RPMI7951 (cell line): ENCODE results near the gene EIF4G1. TPM values are rescaled to one million over a fixed set of nuclear protein-coding genes. Genes with fewer than 3 reads are reported as not detected.

ENCODE experiments used
- DNase-seq: peaks from one replicate; pipeline ENCODE4 v3.0.0-alpha.2; 2012; ENCODE audit warnings: low read depth
- total RNA-seq: library from RNA; depleted of rRNA; stranded (reverse); fragments of >200 nt; shearing (Covaris generic); gene quantifications from 2 replicates; pipeline ENCODE4 v1.2.3, GENCODE V29; 2014

The EIF4G1 gene
- total RNA-seq, 1 experiment from 2014 or later = 173 TPM

- DNase-seq = peak; percentile 25
Measured at GRCh38 chr3:184366619-184367289, 52.3 kb downstream of the EIF4G1 start.

- DNase-seq = no peak
Measured at GRCh38 chr3:184368116-184368515, 53.7 kb downstream of the EIF4G1 start.

- DNase-seq = peak; percentile 20
Measured at GRCh38 chr3:184368586-184369183, 54.3 kb downstream of the EIF4G1 start.

- peak; percentile 79 for DNase-seq
Measured at GRCh38 chr3:184371570-184372018, 57.2 kb downstream of the EIF4G1 start.

- DNase-seq = no peak
Measured at GRCh38 chr3:184372296-184372821, 58.0 kb downstream of the EIF4G1 start.

- no peak for DNase-seq
Measured at GRCh38 chr3:184372911-184373310, 58.5 kb downstream of the EIF4G1 start.

GRCh38 chr3:184373422-184373821 is 59.0 kb downstream of the EIF4G1 start:
- peak; percentile 15 for DNase-seq

GRCh38 chr3:184375747-184376461 is 61.5 kb downstream of the EIF4G1 start:
- no peak for DNase-seq

- DNase-seq = no peak
Measured at GRCh38 chr3:184377374-184377773, 63.0 kb downstream of the EIF4G1 start.

GRCh38 chr3:184377882-184378445 is 63.6 kb downstream of the EIF4G1 start, which contains the start of gene THPO:
THPO (minus strand) TSS chr3:184378207; CDS start chr3:184376259, 1,948 bp downstream.
- DNase-seq = no peak

- no peak for DNase-seq
Measured at GRCh38 chr3:184378651-184379357, 64.4 kb downstream of the EIF4G1 start.

GRCh38 chr3:184379358-184380184 is 65.2 kb downstream of the EIF4G1 start, which contains the start of gene CHRD:
CHRD (plus strand) TSS chr3:184380054; CDS start chr3:184380319, 265 bp downstream.
- no peak for DNase-seq

GRCh38 chr3:184380185-184380626 is 65.8 kb downstream of the EIF4G1 start:
- DNase-seq = peak; percentile 19

- DNase-seq = no peak
Measured at GRCh38 chr3:184380627-184381260, 66.3 kb downstream of the EIF4G1 start.

- DNase-seq = no peak
Measured at GRCh38 chr3:184381261-184382224, 67.1 kb downstream of the EIF4G1 start.

GRCh38 chr3:184382326-184383032 is 68.1 kb downstream of the EIF4G1 start:
- no peak for DNase-seq

GRCh38 chr3:184383033-184383740 is 68.8 kb downstream of the EIF4G1 start:
- no peak for DNase-seq
